HepG2 (cell line): ENCODE data around the gene CMIP. TPM values are rescaled to one million over a fixed set of nuclear protein-coding genes. Genes with fewer than 3 reads are reported as not detected.

Source experiments
- ATAC-seq: fragments of 200-7000 bp; cut with Tn5 transposase; 3 replicates; pipeline ENCODE4 v1.9.1; 2020; ENCODE audit warnings: mild to moderate bottlenecking, moderate library complexity
- BruUV-seq: library from RNA; stranded (reverse); fragments of 400-500 nt; replicated peaks from 2 replicates; lab custom pipeline; 2021; lab: Mats Ljungman, UMichigan
- CTCF ChIA-PET: fragments of 300-600 bp; formaldehyde crosslinking; extraction: SDS; loops from one replicate; lab custom pipeline; 2021; ENCODE audit warnings: low total read pairs, inconsistent platforms, low intra/inter-chr PET ratio; lab: Yijun Ruan, JAX
- POLR2A ChIA-PET: fragments of 350-600 bp; sonication (Branson Sonifier 250); formaldehyde crosslinking; loops from one replicate; lab custom pipeline; 2020; ENCODE audit warnings: antibody characterized with exemption, inconsistent platforms; lab: Yijun Ruan, JAX
- DNase-seq: peaks from one replicate; pipeline ENCODE4 v3.0.0-alpha.2; 2015; ENCODE audit warnings: low spot score
- FAIRE-seq: peaks from 3 replicates; lab custom pipeline; 2011; peaks lifted over from hg19 to GRCh38; lab: Jason Lieb, UNC
- H2AFZ ChIP-seq: one replicate; pipeline ENCODE4 v1.6.1; 2011; ENCODE audit warnings: low read length, inconsistent platforms
- H3K27ac ChIP-seq: fragments of 300-600 bp; 3 replicates; pipeline ENCODE4 v1.8.0; 2011; ENCODE audit warnings: mixed run types, mild to moderate bottlenecking, mixed read lengths, low read length, inconsistent platforms; ENCODE audit not compliant: insufficient read depth; ENCODE audit errors: extremely low read length
- H3K27me3 ChIP-seq, 2 experiments: fragments of 200-600 bp in 1 of 2; 2 replicates in 1 of 2; 3 replicates in 1 of 2; pipeline versions ENCODE4 v1.6.0 to v1.8.0; 2011; ENCODE audit warnings: low read length in 2 of 2, mild to moderate bottlenecking in 2 of 2, moderate library complexity in 2 of 2, inconsistent platforms in 1 of 2; ENCODE audit not compliant: insufficient read depth in 2 of 2, control insufficient read depth in 1 of 2
- H3K36me3 ChIP-seq, 2 experiments: fragments of 200-600 bp in 1 of 2; replicated peaks in 1 of 2; 2 replicates in 1 of 2; 3 replicates in 1 of 2; pipeline versions ENCODE4 v1.5.1 to v1.8.0; 2011; ENCODE audit warnings: low read length in 2 of 2, inconsistent platforms in 1 of 2; ENCODE audit not compliant: insufficient read depth in 2 of 2, control insufficient read depth in 1 of 2
- H3K4me1 ChIP-seq: 2 replicates; pipeline ENCODE4 v1.5.1; 2012; ENCODE audit warnings: low read length, inconsistent platforms; ENCODE audit not compliant: insufficient read depth
- H3K4me2 ChIP-seq: 2 replicates; pipeline ENCODE4 v1.6.0; 2011; ENCODE audit warnings: low read depth, low read length, inconsistent platforms
- H3K4me3 ChIP-seq, 3 experiments: fragments of 200-600 bp in 1 of 3; sonication (generic), shearing (Covaris generic) in 1 of 3; replicated peaks in 1 of 3; 2 replicates each; pipeline ENCODE4 v1.5.1; 2011 to 2016; ENCODE audit warnings: low read length in 3 of 3, inconsistent platforms in 2 of 3, low read depth in 2 of 3, mild to moderate bottlenecking in 2 of 3, control low read depth in 1 of 3, mixed read lengths in 1 of 3; ENCODE audit not compliant: insufficient read depth in 1 of 3
- H3K79me2 ChIP-seq: one replicate; pipeline ENCODE4 v1.6.1; 2011; ENCODE audit warnings: low read length, inconsistent platforms; ENCODE audit not compliant: insufficient read depth
- H3K9ac ChIP-seq: 2 replicates; pipeline ENCODE4 v1.6.0; 2011; ENCODE audit warnings: mild to moderate bottlenecking, low read depth, low read length, inconsistent platforms; ENCODE audit not compliant: insufficient read depth
- H3K9me3 ChIP-seq: 2 replicates; pipeline ENCODE4 v1.5.1; 2012; ENCODE audit warnings: mild to moderate bottlenecking, low read length
- H4K20me1 ChIP-seq: 2 replicates; pipeline ENCODE4 v1.6.0; 2011; ENCODE audit warnings: inconsistent platforms, mild to moderate bottlenecking, low read length, moderate library complexity; ENCODE audit not compliant: insufficient read depth
- HDAC1 ChIP-seq: sonication (generic); formaldehyde crosslinking; IDR thresholded peaks from 2 replicates; pipeline ENCODE4 v1.5.1; 2020; ENCODE audit warnings: mild to moderate bottlenecking, missing genetic modification reagents
- HMG20A ChIP-seq: IDR thresholded peaks from 2 replicates; pipeline ENCODE4 v1.6.1; 2016; ENCODE audit warnings: borderline replicate concordance
- MAFF ChIP-seq: IDR thresholded peaks from 2 replicates; pipeline ENCODE4 v1.6.1; 2011; ENCODE audit warnings: low read depth, low read length, improper control_type of control experiment
- PCBP2 ChIP-seq: fragments of 200-400 bp; formaldehyde crosslinking; optimal IDR thresholded peaks from 2 replicates; pipeline ENCODE3; 2018; ENCODE audit warnings: low read length, low read depth; ENCODE audit not compliant: poor library complexity, severe bottlenecking
- TGIF2 ChIP-seq: IDR thresholded peaks from 2 replicates; pipeline ENCODE4 v1.6.1; 2016; ENCODE audit warnings: control low read depth, missing compliant biosample characterization
- ZBTB20 ChIP-seq: sonication (generic); formaldehyde crosslinking; IDR thresholded peaks from 2 replicates; pipeline ENCODE4 v1.8.1; 2023; ENCODE audit warnings: missing genetic modification reagents, low read depth, mild to moderate bottlenecking, borderline replicate concordance
- ZBTB3 ChIP-seq: sonication (generic); formaldehyde crosslinking; IDR thresholded peaks from 2 replicates; pipeline ENCODE4 v1.4.0; 2020; ENCODE audit warnings: low read depth, mild to moderate bottlenecking, moderate library complexity, missing genetic modification reagents, borderline replicate concordance
- ZNF101 ChIP-seq: sonication (generic); formaldehyde crosslinking; IDR thresholded peaks from 2 replicates; pipeline ENCODE4 v1.4.0; 2020; ENCODE audit warnings: mild to moderate bottlenecking, low read depth, missing genetic modification reagents, borderline replicate concordance
- ZNF605 ChIP-seq: sonication (generic); formaldehyde crosslinking; IDR thresholded peaks from 2 replicates; pipeline ENCODE4 v1.8.0; 2022; ENCODE audit warnings: mild to moderate bottlenecking, missing genetic modification reagents
- ZNF768 ChIP-seq: sonication (generic); formaldehyde crosslinking; IDR thresholded peaks from 2 replicates; pipeline ENCODE4 v1.4.0; 2020; ENCODE audit warnings: missing genetic modification reagents
- ZNF776 ChIP-seq: sonication (generic); formaldehyde crosslinking; IDR thresholded peaks from 2 replicates; pipeline ENCODE4 v1.4.0; 2020; ENCODE audit warnings: mild to moderate bottlenecking, missing genetic modification reagents
- ZNF83 ChIP-seq: sonication (generic); formaldehyde crosslinking; IDR thresholded peaks from 2 replicates; pipeline ENCODE4 v1.4.0; 2020; ENCODE audit warnings: missing genetic modification reagents, mild to moderate bottlenecking, borderline replicate concordance
- WGBS: methylation state at CpG from one replicate; pipeline ENCODE4 v1.1.6; 2017; ENCODE audit warnings: low lambda C conversion rate; 5-methylcytosine and 5-hydroxymethylcytosine counted together
- in situ Hi-C: cut with HindIII; loops from 2 replicates; pipeline ENCODE4 v1.10.0; 2017; ENCODE audit warnings: low pct_unique_long_range_greater_than_20kb; ENCODE audit not compliant: extremely low pct_ligation_motif_present
- intact Hi-C: fragments of 100-400 bp; cut with micrococcal nuclease; formaldehyde crosslinking; loops from one replicate; pipeline ENCODE4 v1.10.0; 2022; ENCODE audit not compliant: unreplicated experiment
- polyA plus RNA-seq, 8 experiments: library from polyadenylated mRNA; depleted of rRNA in 3 of 8; stranded (reverse) in 7 of 8; unstranded in 1 of 8; fragments of >200 nt; fragmentation: Illumina TruSeq in 4 of 8; extraction: Trizol in 4 of 8; gene quantifications; 2 replicates each; pipeline versions ENCODE4 v1.2.1 to v1.2.3, GENCODE V29; 2011 to 2016; ENCODE audit warnings: low read depth in 4 of 8, missing spikeins in 1 of 8, mixed read lengths in 1 of 8; ENCODE audit not compliant: insufficient read depth in 1 of 8
- total RNA-seq, 5 experiments: library from RNA; depleted of rRNA; stranded (reverse); fragments of >200 nt; fragmentation: Illumina TruSeq; extraction: Trizol; gene quantifications; 2 replicates each; pipeline ENCODE4 v1.2.3, GENCODE V29; 2016; ENCODE audit warnings: low read depth in 1 of 5
- TF ChIP-seq, protein P1 (sequence below): sonication (generic); formaldehyde crosslinking; IDR thresholded peaks from 2 replicates; pipeline ENCODE4 v1.8.1; 2023; ENCODE audit warnings: mild to moderate bottlenecking, moderate library complexity, missing genetic modification reagents
- TF ChIP-seq, protein P2 (sequence below): sonication (generic); formaldehyde crosslinking; IDR thresholded peaks from 2 replicates; pipeline ENCODE4 v1.5.1; 2020; ENCODE audit warnings: mild to moderate bottlenecking, moderate library complexity, missing genetic modification reagents
- TF ChIP-seq, protein P3 (sequence below): sonication (generic); formaldehyde crosslinking; IDR thresholded peaks from 2 replicates; pipeline ENCODE4 v1.5.0; 2020; ENCODE audit warnings: mild to moderate bottlenecking, missing genetic modification reagents

The CMIP gene
- total and polyA plus RNA-seq, 2 of the 13 experiments (the other 11 are each of a cell fraction or from before 2014, with no cell fraction given) = 10.9 to 18.1 TPM

- WGBS = 85% methylated on average over 6 of the region's 8 CpGs
Measured at GRCh38 chr16:81458149-81458669, 13.6 kb downstream of the CMIP start.

More at GRCh38 chr16:81458149-81458669, 13.6 kb downstream of the CMIP start:
- H3K79me2 ChIP-seq = peaks cover 100% of the 10 kb centered on the region
- in situ Hi-C loops = no loop called here
- H3K36me3 ChIP-seq = peaks cover 15 to 57% of the 10 kb centered on the region in 2 experiments
- no peaks in the 10 kb centered on the region for H3K27me3 ChIP-seq
- no peak for ATAC-seq
- H3K4me3 ChIP-seq = 0 out of 6 replicates have a peak overlapping the region, but pooled peaks of 1 of the 3 experiments have one; percentile 10
- H3K9ac ChIP-seq = peak overlapping the region; percentile 54
- intact Hi-C loops = no loop called here
- H3K9me3 ChIP-seq = no peaks in the 10 kb centered on the region
- no peak overlapping the region for H2AFZ ChIP-seq
- BruUV-seq = no TSS peak
- no peak for DNase-seq
- peaks cover 97% of the 10 kb centered on the region for H4K20me1 ChIP-seq
- H3K4me1 ChIP-seq = peaks cover 100% of the 10 kb centered on the region
- peak overlapping the region; percentile 57 for H3K4me2 ChIP-seq
- CTCF ChIA-PET = no interaction called here
- POLR2A ChIA-PET = interaction anchor here (0.9 to 3.5 kb wide), 13 partner anchors 7 to 124 kb away, joined by 3 to 61 read pairs (median 8); no protein-coding TSS in a partner anchor
- H3K27ac ChIP-seq = peak overlapping the region; percentile 70
- TF ChIP-seq ZNF101 (CRISPR knock-in tag) (no peak), MAFF (no peak), ZNF605 (CRISPR knock-in tag) (0 out of 2 replicates have a peak, but pooled peaks have one; percentile 3), ZBTB20 (0 out of 2 replicates have a peak, but pooled peaks have one; percentile 16), ZNF776 (CRISPR knock-in tag) (0 out of 2 replicates have a peak, but pooled peaks have one; percentile 1), HDAC1 (CRISPR knock-in tag) (peak; percentile 30; the same call in 1 of the 2 replicates), TGIF2 (CRISPR knock-in tag) (0 out of 2 replicates have a peak, but pooled peaks have one; percentile 6), PCBP2 (peak; percentile 9), ZNF768 (CRISPR knock-in tag) (peak; percentile 78; the same call in 1 of the 2 replicates), HMG20A (CRISPR knock-in tag) (no peak), ZBTB3 (CRISPR knock-in tag) (no peak), ZNF83 (CRISPR knock-in tag) (no peak)
- TF ChIP-seq, protein P1, sequence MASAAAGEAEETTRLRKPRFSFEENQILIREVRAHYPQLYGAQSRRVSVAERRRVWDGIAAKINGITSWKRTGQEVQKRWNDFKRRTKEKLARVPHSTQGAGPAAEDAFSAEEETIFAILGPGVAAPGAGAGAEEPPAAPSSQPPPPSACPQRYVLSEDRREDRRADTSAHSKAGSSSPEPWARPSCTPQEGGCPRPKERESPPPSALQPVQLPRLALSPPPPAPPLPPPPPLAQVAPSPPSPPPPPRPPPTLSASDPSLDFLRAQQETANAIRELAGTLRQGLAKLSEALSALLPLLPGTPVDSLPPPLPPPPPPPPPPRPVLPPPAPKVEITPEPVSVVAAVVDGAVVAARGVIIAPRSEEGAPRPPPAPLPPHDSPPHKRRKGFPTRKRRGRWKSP (CRISPR knock-in tag) = 0 out of 2 replicates have a peak, but pooled peaks have one; percentile 45
- TF ChIP-seq, protein P2, sequence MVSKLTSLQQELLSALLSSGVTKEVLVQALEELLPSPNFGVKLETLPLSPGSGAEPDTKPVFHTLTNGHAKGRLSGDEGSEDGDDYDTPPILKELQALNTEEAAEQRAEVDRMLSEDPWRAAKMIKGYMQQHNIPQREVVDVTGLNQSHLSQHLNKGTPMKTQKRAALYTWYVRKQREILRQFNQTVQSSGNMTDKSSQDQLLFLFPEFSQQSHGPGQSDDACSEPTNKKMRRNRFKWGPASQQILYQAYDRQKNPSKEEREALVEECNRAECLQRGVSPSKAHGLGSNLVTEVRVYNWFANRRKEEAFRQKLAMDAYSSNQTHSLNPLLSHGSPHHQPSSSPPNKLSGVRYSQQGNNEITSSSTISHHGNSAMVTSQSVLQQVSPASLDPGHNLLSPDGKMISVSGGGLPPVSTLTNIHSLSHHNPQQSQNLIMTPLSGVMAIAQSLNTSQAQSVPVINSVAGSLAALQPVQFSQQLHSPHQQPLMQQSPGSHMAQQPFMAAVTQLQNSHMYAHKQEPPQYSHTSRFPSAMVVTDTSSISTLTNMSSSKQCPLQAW (CRISPR knock-in tag) = 0 out of 2 replicates have a peak, but pooled peaks have one; percentile 3
- TF ChIP-seq, protein P3, sequence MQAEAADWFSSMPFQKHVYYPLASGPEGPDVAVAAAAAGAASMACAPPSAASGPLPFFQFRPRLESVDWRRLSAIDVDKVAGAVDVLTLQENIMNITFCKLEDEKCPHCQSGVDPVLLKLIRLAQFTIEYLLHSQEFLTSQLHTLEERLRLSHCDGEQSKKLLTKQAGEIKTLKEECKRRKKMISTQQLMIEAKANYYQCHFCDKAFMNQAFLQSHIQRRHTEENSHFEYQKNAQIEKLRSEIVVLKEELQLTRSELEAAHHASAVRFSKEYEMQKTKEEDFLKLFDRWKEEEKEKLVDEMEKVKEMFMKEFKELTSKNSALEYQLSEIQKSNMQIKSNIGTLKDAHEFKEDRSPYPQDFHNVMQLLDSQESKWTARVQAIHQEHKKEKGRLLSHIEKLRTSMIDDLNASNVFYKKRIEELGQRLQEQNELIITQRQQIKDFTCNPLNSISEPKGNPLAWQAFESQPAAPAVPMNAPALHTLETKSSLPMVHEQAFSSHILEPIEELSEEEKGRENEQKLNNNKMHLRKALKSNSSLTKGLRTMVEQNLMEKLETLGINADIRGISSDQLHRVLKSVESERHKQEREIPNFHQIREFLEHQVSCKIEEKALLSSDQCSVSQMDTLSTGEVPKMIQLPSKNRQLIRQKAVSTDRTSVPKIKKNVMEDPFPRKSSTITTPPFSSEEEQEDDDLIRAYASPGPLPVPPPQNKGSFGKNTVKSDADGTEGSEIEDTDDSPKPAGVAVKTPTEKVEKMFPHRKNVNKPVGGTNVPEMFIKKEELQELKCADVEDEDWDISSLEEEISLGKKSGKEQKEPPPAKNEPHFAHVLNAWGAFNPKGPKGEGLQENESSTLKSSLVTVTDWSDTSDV (CRISPR knock-in tag) = 0 out of 2 replicates have a peak, but pooled peaks have one; percentile 16
- no peak for FAIRE-seq
